ENCODE results near the gene SDE2.

DNA sequence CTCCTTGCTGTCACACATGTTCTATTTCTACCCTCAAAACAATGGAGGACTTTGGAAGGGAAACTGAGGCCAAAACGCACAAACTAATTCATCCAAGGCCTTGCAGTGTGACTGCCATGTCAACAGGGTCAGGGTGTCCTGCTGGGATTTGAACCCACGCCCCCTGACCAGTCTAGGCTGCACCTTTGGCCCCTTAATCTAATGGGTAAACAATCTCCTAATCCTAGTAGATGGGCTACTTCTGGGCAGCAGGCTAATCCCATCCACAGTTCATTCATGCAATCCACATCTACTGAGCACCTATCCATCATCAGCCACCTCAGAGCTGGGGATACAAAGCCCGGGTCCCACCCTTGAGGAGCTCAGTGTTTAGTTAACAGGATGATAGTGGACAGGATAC is 41.1 kb downstream of the SDE2 start:
- TF ChIP-seq, protein P1, sequence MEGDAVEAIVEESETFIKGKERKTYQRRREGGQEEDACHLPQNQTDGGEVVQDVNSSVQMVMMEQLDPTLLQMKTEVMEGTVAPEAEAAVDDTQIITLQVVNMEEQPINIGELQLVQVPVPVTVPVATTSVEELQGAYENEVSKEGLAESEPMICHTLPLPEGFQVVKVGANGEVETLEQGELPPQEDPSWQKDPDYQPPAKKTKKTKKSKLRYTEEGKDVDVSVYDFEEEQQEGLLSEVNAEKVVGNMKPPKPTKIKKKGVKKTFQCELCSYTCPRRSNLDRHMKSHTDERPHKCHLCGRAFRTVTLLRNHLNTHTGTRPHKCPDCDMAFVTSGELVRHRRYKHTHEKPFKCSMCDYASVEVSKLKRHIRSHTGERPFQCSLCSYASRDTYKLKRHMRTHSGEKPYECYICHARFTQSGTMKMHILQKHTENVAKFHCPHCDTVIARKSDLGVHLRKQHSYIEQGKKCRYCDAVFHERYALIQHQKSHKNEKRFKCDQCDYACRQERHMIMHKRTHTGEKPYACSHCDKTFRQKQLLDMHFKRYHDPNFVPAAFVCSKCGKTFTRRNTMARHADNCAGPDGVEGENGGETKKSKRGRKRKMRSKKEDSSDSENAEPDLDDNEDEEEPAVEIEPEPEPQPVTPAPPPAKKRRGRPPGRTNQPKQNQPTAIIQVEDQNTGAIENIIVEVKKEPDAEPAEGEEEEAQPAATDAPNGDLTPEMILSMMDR (IDR thresholded peaks at IDR 0.05): no peak
- TF ChIP-seq SIN3A (IDR thresholded peaks at IDR 0.05; ENCODE audit: borderline replicate concordance, insufficient read depth, low read depth, low read length): no peak
